VCaP (cell line): Measurements from ENCODE around the gene XRCC4.

ENCODE experiments used
- H3K27ac ChIP-seq: fragments of 450-650 bp; 2 replicates; pipeline ENCODE4 v1.5.1; 2017
- TF ChIP-seq, protein P1 (sequence below): fragments of 450-650 bp; conservative IDR thresholded peaks from 2 replicates; pipeline ENCODE4 v1.5.1; 2017; ENCODE audit warnings: mild to moderate bottlenecking, moderate library complexity

XRCC4 gene

DNA sequence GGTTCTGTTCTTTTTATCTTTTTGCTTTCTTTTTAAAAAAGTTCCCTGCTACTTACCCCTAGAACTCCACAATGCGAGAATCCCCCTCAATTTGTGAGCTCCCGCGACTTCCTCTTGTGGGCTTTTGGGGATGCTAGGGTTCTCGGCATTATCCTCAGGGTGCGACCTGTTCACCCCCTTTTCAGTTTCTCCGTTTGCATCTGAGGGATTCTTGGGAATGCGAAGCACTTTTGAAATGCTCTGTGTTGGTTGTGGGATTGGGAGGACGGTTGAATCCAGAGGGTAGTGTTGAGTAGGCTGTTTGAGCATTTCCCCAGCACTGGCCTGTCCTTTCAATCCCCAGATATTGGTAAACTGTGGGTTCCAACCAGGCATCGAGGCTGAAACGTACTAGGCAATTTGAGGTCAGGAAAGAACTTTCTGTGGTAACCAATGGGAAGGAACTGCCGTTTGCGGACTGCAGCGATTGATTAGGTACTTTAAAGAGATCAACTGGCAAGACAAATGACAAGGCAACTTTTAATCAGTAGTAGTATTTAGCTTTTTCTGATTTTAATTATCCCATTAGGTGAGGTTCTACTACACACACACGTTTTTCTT is 415 bp downstream of the XRCC4 start:
- peak overlapping the region; percentile 55; the same call in 1 of the 2 replicates for H3K27ac ChIP-seq
- TF ChIP-seq, protein P1, sequence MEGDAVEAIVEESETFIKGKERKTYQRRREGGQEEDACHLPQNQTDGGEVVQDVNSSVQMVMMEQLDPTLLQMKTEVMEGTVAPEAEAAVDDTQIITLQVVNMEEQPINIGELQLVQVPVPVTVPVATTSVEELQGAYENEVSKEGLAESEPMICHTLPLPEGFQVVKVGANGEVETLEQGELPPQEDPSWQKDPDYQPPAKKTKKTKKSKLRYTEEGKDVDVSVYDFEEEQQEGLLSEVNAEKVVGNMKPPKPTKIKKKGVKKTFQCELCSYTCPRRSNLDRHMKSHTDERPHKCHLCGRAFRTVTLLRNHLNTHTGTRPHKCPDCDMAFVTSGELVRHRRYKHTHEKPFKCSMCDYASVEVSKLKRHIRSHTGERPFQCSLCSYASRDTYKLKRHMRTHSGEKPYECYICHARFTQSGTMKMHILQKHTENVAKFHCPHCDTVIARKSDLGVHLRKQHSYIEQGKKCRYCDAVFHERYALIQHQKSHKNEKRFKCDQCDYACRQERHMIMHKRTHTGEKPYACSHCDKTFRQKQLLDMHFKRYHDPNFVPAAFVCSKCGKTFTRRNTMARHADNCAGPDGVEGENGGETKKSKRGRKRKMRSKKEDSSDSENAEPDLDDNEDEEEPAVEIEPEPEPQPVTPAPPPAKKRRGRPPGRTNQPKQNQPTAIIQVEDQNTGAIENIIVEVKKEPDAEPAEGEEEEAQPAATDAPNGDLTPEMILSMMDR = no peak

DNA sequence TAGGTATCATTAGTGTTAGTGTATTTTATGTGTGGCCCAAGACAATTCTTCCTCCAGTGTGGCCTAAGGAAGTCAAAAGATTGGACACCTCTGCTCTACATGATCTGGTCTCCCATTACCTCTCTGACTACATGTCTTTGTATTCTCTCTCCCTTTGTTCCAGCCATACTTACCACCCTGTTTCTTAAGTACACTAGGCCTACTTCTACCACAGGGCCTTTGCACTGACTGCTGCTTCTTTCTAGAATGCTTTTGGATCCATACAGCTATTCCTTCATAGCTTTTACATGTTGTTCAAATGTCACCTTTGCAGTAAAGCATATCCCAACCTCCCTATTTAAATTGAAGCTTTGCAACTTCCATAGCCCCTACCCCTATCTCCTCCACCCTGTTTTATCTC is 5.4 kb downstream of the XRCC4 start:
- TF ChIP-seq, protein P1 = no peak
- H3K27ac ChIP-seq = no peak overlapping the region

DNA sequence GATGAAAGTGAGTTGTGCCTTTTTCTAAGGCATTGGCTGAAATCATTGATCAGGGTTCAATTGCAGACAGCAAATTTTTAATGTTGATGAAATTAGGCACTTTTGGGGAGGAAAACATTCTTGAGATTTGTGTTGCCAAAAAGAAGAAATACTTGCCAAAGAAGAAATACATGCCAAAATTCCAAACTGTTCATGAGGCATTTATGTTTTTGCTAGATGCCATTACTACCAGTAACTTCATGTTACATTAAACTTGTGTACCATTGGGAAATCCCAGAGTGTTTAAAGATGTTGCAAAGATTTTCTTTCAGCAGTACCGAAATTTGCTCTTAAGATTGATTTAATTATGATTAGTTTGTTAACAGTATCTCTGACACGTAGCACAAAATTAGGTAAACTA is 7.0 kb downstream of the XRCC4 start:
- TF ChIP-seq, protein P1 = no peak
- no peak overlapping the region for H3K27ac ChIP-seq

DNA sequence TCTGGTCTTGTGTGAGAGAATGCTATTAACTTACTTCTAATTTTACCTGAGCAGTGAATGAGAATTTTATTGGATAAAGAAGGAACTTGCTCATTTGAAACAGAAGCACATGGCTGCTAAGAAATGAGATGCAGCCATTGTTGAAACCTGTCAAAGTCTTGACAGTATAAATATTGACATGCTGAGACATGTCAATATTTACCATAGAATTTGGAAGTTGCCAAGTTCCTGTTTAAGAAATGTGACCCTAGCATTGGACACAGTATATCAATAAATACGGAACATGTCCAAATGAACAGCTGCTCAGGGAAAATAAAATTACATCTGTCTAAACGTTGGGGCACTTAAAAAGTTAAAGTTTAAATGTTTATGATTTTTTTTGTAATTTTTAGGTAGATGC is 7.8 kb downstream of the XRCC4 start:
- TF ChIP-seq, protein P1 = no peak
- H3K27ac ChIP-seq = no peak overlapping the region

DNA sequence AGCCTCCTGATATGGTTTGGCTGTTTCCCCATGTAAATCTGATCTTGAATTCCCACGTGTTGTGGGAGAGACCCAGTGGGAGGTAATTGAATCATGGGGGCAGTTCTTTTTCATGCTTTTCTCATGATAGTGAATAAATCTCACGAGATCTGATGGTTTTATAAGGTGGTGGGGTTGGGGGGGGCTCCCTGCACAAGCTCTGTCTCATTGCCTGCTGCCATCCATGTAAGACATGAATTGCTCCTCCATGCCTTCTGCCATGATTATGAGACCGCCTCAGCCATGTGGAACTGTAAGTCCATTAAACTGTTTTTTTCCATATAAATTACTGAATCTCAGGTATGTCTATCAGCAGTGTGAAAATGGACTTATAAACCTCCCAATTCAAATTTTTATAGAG is 12.8 kb downstream of the XRCC4 start:
- TF ChIP-seq, protein P1 = no peak
- H3K27ac ChIP-seq = no peak overlapping the region

DNA sequence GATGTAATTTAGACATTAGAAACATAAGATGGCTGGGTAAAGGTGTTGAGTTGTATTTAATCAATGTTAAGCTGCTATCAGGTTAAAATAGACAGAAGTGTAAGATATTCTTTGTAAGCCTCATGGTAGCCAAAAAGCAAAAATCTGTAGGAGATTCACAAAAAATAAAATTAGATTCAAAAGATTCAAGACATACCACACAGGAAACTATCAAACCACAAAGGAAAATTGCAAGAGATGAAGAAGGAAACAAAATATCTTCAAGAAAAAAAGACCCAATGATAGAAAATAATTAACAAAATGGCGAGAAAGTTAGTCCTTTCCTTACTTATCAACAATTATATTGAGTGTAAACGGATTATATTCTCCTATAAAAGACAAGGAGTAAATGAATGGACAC is 15.3 kb downstream of the XRCC4 start:
- no peak overlapping the region for H3K27ac ChIP-seq
- TF ChIP-seq, protein P1 = no peak

DNA sequence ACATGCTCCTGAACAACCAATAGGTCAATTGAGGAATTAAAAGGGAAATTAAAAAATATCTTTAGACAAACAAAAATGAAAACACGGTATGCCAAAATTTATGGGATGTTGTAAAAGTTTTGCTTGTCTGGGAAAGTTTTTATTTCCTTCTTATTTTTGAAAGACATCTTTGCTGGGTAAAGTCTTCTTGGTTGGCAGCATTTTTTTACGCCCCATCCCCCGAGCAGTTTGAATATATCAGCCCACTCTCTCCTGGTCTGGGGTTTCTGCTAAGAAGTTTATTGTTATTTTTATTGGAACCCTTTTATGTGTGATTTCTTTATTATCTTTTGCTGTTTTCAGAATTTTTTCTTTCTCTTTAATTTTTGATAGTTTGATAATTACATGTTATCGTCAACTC is 16.3 kb downstream of the XRCC4 start:
- no peak overlapping the region for H3K27ac ChIP-seq
- TF ChIP-seq, protein P1 = no peak
